ENCODE data around the gene CBL. TPM values are rescaled to one million over a fixed set of nuclear protein-coding genes. Genes with fewer than 3 reads are reported as not detected.

Gene CBL
- total and polyA plus RNA-seq, 10 of the 15 experiments (the other 5 are each of a cell fraction or from before 2014, with no cell fraction given) = 3.9 to 27.1 (median 9.5) TPM

DNA sequence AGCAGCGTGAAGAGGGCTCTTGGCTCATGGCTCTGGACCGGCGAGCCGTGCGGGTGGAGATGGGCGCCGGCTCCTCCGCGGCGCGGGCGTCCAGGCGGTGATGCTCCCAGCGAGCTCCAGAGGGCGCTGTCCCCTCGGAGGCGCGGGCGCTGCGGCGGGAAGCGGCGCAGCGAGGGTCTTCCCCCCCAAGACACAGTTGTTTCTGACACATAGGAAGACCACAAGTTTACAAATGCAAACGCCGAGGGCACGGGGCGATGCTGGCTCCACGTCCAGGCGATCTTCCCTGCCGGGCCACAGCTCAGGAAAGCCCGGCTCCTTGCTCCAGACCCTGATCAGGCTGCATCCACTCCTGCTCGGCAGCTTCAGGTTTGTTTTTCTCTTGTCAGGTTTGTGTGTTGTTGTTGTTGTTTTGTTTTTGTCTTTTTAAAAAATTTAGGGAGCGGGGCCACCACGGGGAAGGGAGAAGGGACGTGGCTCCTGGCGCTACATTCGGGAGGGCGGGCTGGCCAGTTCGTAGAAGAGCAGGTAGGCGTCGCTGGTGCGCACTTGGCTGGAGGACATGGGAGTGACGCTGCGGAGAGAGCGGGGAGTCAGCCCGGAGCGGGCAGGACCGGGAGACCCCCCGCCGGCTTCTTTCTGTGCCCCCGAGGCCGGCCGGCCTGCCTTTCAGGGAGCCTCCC, 150.4 kb downstream of the CBL start (continued):
- TF ChIP-seq, protein P1, sequence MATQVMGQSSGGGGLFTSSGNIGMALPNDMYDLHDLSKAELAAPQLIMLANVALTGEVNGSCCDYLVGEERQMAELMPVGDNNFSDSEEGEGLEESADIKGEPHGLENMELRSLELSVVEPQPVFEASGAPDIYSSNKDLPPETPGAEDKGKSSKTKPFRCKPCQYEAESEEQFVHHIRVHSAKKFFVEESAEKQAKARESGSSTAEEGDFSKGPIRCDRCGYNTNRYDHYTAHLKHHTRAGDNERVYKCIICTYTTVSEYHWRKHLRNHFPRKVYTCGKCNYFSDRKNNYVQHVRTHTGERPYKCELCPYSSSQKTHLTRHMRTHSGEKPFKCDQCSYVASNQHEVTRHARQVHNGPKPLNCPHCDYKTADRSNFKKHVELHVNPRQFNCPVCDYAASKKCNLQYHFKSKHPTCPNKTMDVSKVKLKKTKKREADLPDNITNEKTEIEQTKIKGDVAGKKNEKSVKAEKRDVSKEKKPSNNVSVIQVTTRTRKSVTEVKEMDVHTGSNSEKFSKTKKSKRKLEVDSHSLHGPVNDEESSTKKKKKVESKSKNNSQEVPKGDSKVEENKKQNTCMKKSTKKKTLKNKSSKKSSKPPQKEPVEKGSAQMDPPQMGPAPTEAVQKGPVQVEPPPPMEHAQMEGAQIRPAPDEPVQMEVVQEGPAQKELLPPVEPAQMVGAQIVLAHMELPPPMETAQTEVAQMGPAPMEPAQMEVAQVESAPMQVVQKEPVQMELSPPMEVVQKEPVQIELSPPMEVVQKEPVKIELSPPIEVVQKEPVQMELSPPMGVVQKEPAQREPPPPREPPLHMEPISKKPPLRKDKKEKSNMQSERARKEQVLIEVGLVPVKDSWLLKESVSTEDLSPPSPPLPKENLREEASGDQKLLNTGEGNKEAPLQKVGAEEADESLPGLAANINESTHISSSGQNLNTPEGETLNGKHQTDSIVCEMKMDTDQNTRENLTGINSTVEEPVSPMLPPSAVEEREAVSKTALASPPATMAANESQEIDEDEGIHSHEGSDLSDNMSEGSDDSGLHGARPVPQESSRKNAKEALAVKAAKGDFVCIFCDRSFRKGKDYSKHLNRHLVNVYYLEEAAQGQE (IDR thresholded peaks at IDR 0.05; ENCODE audit: low read depth, low read length) = no peak
- TF ChIP-seq CHD2 (IDR thresholded peaks at IDR 0.05; ENCODE audit: borderline replicate concordance, low read depth, low read length) (no peak), POU2F2 (IDR thresholded peaks at IDR 0.05; ENCODE audit: borderline replicate concordance, low read depth, low read length) (no peak), SREBF1 (IDR thresholded peaks at IDR 0.05; ENCODE audit: low read length) (no peak), ATF7 (IDR thresholded peaks at IDR 0.05; ENCODE audit: low read depth) (no peak), PAX5 (IDR thresholded peaks at IDR 0.05; ENCODE audit: borderline replicate concordance, low read depth, low read length) (no peak), HCFC1 (IDR thresholded peaks at IDR 0.05; ENCODE audit: low read length) (no peak), BCL11A (IDR thresholded peaks at IDR 0.05; ENCODE audit: low read depth, low read length) (no peak), CREM (IDR thresholded peaks at IDR 0.05; ENCODE audit: low read depth) (no peak; the same call in none of the 2 replicates), SIN3A (IDR thresholded peaks at IDR 0.05; ENCODE audit: low read depth, low read length) (no peak), STAT3 (IDR thresholded peaks at IDR 0.05; ENCODE audit: low read depth, low read length) (no peak), MEF2B (IDR thresholded peaks at IDR 0.05; ENCODE audit: partially characterized antibody, poor library complexity, severe bottlenecking) (no peak)
- TF ChIP-seq, protein P2, sequence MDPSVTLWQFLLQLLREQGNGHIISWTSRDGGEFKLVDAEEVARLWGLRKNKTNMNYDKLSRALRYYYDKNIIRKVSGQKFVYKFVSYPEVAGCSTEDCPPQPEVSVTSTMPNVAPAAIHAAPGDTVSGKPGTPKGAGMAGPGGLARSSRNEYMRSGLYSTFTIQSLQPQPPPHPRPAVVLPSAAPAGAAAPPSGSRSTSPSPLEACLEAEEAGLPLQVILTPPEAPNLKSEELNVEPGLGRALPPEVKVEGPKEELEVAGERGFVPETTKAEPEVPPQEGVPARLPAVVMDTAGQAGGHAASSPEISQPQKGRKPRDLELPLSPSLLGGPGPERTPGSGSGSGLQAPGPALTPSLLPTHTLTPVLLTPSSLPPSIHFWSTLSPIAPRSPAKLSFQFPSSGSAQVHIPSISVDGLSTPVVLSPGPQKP (IDR thresholded peaks at IDR 0.05; ENCODE audit: low read depth, low read length) = no peak
- TF ChIP-seq, protein P3, sequence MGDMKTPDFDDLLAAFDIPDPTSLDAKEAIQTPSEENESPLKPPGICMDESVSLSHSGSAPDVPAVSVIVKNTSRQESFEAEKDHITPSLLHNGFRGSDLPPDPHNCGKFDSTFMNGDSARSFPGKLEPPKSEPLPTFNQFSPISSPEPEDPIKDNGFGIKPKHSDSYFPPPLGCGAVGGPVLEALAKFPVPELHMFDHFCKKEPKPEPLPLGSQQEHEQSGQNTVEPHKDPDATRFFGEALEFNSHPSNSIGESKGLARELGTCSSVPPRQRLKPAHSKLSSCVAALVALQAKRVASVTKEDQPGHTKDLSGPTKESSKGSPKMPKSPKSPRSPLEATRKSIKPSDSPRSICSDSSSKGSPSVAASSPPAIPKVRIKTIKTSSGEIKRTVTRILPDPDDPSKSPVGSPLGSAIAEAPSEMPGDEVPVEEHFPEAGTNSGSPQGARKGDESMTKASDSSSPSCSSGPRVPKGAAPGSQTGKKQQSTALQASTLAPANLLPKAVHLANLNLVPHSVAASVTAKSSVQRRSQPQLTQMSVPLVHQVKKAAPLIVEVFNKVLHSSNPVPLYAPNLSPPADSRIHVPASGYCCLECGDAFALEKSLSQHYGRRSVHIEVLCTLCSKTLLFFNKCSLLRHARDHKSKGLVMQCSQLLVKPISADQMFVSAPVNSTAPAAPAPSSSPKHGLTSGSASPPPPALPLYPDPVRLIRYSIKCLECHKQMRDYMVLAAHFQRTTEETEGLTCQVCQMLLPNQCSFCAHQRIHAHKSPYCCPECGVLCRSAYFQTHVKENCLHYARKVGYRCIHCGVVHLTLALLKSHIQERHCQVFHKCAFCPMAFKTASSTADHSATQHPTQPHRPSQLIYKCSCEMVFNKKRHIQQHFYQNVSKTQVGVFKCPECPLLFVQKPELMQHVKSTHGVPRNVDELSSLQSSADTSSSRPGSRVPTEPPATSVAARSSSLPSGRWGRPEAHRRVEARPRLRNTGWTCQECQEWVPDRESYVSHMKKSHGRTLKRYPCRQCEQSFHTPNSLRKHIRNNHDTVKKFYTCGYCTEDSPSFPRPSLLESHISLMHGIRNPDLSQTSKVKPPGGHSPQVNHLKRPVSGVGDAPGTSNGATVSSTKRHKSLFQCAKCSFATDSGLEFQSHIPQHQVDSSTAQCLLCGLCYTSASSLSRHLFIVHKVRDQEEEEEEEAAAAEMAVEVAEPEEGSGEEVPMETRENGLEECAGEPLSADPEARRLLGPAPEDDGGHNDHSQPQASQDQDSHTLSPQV (IDR thresholded peaks at IDR 0.05) = no peak
- TF ChIP-seq, protein P4, sequence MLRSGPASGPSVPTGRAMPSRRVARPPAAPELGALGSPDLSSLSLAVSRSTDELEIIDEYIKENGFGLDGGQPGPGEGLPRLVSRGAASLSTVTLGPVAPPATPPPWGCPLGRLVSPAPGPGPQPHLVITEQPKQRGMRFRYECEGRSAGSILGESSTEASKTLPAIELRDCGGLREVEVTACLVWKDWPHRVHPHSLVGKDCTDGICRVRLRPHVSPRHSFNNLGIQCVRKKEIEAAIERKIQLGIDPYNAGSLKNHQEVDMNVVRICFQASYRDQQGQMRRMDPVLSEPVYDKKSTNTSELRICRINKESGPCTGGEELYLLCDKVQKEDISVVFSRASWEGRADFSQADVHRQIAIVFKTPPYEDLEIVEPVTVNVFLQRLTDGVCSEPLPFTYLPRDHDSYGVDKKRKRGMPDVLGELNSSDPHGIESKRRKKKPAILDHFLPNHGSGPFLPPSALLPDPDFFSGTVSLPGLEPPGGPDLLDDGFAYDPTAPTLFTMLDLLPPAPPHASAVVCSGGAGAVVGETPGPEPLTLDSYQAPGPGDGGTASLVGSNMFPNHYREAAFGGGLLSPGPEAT (IDR thresholded peaks at IDR 0.05; ENCODE audit: low read depth) = peak; percentile 43; the same call in 1 of the 2 replicates

All from GM12878 (cell line).